GM13976 (cell line): ENCODE measurements around the gene ARHGEF4.

Experiments
- DNase-seq: peaks from one replicate; pipeline ENCODE4 v3.0.0; 2012; ENCODE audit warnings: low spot score
- CTCF ChIP-seq: IDR thresholded peaks from 2 replicates; pipeline ENCODE4 v1.5.1; 2012; ENCODE audit warnings: borderline replicate concordance, mild to moderate bottlenecking; ENCODE audit not compliant: insufficient read depth; ENCODE audit errors: extremely low read depth, missing control alignments, control extremely low read depth
- in situ Hi-C: fragments of 300-500 bp; cut with MboI; formaldehyde crosslinking; loops from one replicate; pipeline ENCODE4 v1.12.0; 2022; ENCODE audit warnings: low sequenced_read_pairs, mixed read lengths, inconsistent platforms; ENCODE audit not compliant: unreplicated experiment

ARHGEF4 gene

GRCh38 chr2:131011486-131011885 lies 174.8 kb downstream of the ARHGEF4 start:
- in situ Hi-C loops = no loop called here
- DNase-seq = no peak
- TF ChIP-seq CTCF = no peak

- in situ Hi-C loops = no loop called here
- no peak for TF ChIP-seq CTCF
- DNase-seq = no peak
Observed at GRCh38 chr2:131014141-131014540, 177.4 kb downstream of the ARHGEF4 start.

DNA sequence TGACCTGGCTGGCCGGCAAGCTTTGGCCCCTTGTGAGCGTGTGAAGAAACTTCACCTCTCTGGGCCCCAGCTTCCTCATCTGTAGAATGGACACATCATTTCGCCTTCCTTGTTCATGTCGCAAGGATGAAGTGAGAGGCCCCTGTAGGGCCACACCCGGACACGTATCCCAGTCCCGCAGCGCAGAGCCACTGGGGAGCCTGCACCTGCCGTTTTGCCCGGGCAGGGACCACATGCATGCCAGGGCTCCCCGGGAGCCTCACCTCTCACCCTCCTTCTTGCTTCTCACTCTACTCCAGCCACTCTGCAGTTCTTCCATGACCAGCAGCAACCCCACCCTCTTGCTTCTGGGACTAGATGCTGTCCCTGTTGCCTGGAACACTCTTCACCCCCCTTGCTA lies 179.1 kb downstream of the ARHGEF4 start:
- in situ Hi-C loops = no loop called here
- TF ChIP-seq CTCF = no peak
- no peak for DNase-seq

DNA sequence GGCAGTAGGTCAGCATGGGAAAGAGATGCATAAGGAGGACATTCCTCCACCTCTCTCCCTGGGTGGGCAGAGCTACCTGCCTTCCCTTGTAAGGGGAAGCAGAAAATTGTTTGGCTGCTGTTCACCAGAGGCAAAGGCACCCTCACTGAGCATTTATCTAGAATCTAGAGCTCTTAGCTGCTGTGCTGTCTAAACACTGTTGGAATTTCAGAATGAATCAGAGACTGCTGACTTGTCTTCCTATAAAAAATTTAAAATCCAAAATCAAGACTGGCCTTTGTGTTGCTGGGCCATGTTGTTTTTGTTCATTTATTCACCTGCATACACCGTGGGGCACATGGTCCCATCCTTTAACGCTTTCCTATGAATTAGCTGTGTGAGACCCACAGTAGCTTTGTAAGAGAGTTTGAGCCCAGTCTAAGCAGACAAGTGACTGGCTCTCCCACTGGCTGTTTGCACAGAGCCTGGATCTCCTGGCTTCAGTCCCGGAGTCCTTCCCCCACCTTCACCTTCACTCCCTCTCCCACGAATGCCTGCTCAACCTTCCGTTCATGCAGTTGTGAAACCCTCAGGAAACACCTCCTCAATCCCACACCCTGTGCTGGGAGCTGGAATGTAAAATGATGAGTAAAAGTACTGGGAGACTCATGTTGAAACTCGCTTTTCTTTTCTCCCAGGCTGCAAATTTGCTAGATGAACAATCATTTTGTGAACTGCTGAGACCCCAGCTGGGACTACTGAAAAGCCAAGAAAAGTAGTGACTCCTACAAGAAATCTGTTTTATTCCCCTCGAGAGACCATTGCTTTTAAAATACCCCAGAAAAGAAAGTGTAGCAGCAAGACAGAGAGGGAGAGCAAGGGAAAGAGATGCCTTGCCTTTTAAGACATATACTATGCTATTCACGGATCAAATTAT lies 180.4 kb downstream of the ARHGEF4 start:
- in situ Hi-C loops = no loop called here
- no peak for TF ChIP-seq CTCF
- DNase-seq = no peak

- no peak for DNase-seq
- no peak for TF ChIP-seq CTCF
- in situ Hi-C loops = no loop called here
Observed at GRCh38 chr2:131022731-131023130, 186.0 kb downstream of the ARHGEF4 start.

DNA sequence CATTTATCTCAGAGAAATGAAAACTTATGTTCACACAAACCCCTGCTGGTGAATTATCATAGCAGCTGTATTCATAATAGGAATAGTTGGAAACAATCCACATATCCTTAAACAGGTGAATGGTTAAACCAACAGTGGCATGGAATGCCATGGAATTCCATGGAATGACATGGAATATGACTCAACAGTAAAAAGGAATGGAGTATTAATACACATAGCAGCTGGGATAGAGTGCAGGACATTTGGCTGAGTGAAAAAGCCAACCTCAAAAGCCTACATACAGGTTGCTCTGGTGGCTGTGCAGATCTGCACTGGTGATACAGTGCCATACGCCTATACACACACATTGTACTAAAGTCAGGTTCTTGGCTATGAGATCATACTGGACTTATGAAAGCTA lies 187.0 kb downstream of the ARHGEF4 start:
- no peak for TF ChIP-seq CTCF
- DNase-seq = no peak
- in situ Hi-C loops = no loop called here
